ENCODE data around the gene SYNJ1. TPM values are rescaled to one million over a fixed set of nuclear protein-coding genes. Genes with fewer than 3 reads are reported as not detected.

Gene SYNJ1
- polyA plus RNA-seq, 12 donors = 4.9 to 11.8 (median 6.9) TPM; not detected in 1

Other genes starting within 250 kb of the SYNJ1 start
- gene TCP10L, start 142.5 kb downstream of the SYNJ1 start, polyA plus RNA-seq (ENCODE audit: insufficient read length in 12 of 12) = 1 to 10 TPM in 5 of 12 donors, under 1 TPM in 5, not detected in 2; 0.50 to 1.4 (median 1.0) TPM
- gene CFAP298, start 115.6 kb downstream of the SYNJ1 start, polyA plus RNA-seq (ENCODE audit: insufficient read length in 12 of 12) = 10 to 100 TPM in 11 of 12 donors, not detected in 1; 24.0 to 38.5 (median 28.6) TPM
- 10 to 100 TPM in 11 of 12 donors, not detected in 1; 21.8 to 65.5 (median 38.5) TPM for gene PAXBP1, start 43.7 kb upstream of the SYNJ1 start, polyA plus RNA-seq (ENCODE audit: insufficient read length in 12 of 12)

Data from muscle of arm (tissue), 12 donors.